Activated CD8-positive, alpha-beta memory T cell treated with anti-CD3 and anti-CD28 coated beads, Interleukin-2, amount 50 U/mL, for 48 hours (primary cell): Measurements from ENCODE around the gene TMIGD2.
"Not testable (repeated sequence)": the region's sequence is repeated elsewhere in the genome, so short reads cannot be mapped to it uniquely, and the experiment has no call there.

Experiments used
- DNase-seq: peaks from one replicate; pipeline ENCODE4 v3.0.0-alpha.2; 2020

Gene TMIGD2

DNA sequence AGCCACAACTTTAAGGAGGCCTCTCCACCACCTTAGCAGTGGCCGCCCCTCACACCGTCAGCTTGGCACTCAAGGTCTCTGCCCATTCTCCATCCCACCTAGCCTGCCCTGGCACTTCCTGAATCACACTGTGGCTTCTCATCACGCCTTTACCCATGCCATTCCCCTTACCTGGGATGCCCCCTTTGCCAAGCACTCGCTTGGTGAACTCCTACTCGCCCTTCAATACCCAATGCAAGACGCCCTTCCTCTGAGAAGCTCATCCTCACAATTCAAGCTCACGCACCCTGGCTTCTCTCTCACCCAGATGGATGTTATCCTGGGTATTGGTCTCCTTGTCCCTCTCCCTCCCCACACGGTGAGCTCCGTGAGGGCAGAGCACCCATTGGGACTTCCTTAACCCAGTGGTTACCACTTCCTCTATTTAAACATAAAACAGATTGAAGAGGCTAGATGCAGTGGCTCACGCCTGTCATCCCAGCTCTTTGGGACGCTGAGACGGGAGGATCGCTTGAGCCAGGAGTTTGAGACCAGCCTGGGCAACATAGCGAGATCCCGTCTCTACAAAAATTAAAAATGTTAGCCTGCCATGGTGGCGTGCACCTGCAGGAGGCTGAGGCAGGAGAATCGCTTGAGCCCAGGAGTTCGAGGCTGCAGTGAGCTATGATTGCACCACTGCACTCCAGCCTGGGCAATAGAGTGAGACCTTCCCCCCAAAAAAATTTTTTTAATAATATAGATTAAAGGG lies 35.8 kb downstream of the TMIGD2 start:
- DNase-seq = no peak

DNA sequence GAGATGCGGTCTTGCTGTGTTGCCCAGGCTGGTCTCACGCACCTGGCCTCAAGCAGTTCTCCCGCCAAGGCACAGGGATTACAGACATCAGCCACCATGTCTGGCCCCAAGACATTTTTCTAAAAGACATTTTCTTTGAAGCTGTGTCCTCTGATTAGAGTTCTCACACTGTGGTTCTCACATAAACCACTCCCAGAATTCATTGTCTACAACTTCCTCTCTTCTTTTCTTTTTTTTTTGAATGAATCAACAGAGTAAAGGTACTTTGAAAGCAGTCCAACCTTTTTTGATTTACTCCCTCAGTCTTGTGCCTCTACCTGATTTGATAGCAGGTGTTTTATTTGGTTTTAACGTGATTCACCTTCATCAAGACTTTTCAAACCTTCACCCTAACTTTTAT lies 37.4 kb downstream of the TMIGD2 start:
- no peak for DNase-seq

DNA sequence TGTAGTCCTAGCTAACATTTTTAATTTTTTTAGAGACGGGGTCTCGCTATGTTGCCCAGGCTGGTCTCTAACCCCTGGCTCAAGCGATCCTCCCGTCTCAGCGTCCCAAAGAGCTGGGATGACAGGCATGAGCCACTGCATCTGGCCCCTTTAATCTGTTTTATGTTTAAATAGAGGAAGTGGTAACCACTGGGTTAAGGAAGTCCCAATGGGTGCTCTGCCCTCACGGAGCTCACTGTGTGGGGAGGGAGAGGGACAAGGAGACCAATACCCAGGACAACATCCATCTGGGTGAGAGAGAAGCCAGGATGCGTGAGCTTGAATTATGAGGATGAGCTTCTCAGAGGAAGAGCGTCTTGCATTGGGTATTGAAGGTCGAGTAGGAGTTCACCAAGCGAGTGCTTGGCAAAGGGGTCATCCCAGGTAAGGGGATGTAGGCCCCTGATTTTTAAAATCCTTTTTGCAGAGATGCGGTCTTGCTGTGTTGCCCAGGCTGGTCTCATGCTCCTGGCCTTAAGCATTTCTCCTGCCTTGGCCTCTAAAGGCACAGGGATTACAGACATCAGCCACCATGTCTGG lies 41.5 kb downstream of the TMIGD2 start:
- DNase-seq = no peak

DNA sequence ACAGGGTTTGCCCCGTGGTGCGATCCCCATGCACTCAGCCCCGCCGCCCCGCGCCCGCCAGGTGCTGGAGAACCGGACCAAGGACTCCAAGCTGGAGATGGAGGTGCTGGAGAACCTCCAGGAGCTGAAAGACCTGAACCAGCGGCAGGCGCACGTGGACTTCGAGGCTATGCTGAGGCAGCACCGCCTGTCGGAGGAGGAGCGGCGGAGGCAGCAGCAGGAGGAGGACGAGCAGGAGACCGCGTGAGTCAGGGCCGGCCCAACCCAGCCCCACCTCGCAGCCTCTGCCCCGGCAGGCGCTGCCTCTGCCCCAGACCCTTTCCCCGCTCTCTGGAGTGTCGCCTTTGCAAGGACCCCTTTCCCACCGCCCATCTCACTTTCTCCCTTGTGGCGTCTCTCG lies 44.0 kb downstream of the TMIGD2 start:
- DNase-seq = no peak

DNA sequence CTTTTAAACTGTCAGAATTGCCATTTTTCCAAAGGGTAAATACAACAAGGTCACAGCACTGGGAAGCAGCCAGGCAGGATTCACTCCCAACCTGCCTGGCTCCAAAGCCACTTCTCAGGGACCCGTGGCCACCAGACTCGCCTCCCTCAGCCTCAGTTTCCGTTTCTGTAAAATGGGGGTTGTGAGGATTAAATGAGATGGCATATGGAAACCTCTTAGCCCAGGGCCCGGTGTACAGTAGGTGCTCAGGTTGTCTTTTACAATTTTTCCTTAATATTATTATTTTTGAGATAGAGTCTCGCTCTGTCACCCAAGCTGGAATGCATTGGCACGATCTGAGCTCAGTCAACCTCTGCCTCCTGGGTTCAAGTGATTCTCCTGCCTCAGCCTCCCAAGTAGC lies 45.2 kb downstream of the TMIGD2 start:
- DNase-seq = no peak

DNA sequence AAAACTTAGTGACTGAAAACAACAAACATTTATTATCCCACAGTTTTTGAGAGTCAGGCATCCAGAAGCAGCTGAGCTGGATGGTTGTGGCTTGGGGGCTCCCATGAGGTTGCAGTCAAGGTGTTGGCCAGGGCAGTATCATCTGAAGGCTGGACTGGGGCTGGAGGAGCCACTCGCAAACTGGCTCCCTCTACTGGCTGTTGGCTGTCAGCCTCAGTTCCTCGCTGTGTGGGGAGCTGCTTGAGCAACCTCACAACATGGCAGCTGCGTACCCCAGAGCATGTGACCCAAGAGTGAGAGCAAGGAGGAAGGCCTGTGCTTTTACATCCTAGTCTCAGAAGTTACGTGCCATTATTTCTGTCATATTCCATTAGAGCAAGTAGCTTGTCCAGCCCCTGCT lies 45.6 kb downstream of the TMIGD2 start:
- DNase-seq = no peak

DNA sequence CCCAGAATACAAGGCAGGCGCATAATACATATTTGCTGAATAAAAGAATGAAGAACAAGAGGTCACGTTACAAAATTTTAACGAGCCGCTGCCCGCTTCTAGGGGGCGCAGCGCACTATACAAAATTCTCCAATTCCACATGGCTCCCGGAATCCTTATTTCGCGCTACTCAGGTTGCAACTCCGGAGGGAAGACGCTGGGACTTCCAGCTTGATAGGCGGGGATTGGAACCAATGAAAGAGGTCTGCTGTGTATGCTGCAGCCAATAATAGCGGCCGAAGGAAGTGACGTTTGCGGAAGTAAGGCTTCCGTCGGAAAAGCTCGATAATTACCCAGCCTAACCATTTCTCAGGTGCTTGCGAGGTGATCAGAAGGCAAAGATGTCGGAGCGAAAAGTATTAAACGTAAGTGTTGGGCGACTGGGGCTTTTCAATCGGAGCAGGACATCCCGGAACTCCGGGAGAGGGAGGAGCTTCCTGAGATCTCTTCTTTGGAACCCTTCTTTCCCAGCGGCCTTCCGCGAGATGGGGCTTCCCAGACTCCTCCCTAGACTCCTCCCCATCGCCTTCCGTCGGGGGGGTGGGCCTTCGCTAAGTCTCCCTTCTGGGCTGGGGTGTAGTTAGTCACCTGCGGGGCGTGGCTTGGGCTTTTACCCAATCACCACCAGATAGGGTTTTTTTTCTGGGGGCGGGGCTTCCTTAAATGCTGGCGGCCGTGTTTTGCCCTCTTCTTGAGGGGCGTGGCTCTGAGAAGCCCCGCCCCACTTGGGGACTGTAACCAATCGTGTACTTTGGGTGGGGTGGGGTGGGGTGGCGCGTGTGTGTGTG lies 55.2 kb downstream of the TMIGD2 start, which contains the start of gene YJU2:
YJU2 (plus strand) TSS at position 314 of the 827 bp plus-strand sequence; CDS start at position 381, 67 bp downstream.
- peak; percentile 96 for DNase-seq

DNA sequence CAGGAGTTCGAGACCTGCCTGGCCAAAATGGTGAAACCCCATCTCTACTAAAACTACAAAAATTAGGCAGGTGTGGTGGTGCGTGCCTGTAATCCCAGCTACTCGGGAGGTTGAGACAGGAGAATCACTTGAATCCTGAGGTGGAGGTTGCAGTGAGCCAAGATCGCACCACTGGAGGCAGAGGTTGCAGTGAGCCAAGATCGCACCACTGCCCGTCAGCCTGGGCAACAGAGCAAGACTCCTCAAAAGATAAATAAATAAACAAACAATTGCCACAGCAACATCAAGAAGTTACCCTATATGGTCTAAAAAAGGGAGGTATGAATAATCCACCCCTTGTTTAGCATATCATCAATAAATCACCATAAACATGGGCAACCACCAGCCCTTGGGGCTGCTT lies 56.3 kb downstream of the TMIGD2 start:
- DNase-seq = not testable (repeated sequence)
